GM19035 (cell line): ENCODE data around the gene RBFOX2.

Source experiments
- ATAC-seq: cut with Tn5 transposase; IDR thresholded peaks from one replicate; pipeline ENCODE4 v1.9.1; 2021; ENCODE audit not compliant: unreplicated experiment

RBFOX2 gene

GRCh38 chr22:35870517-35871293, 157.9 kb downstream of the RBFOX2 start:
- ATAC-seq = no peak

DNA sequence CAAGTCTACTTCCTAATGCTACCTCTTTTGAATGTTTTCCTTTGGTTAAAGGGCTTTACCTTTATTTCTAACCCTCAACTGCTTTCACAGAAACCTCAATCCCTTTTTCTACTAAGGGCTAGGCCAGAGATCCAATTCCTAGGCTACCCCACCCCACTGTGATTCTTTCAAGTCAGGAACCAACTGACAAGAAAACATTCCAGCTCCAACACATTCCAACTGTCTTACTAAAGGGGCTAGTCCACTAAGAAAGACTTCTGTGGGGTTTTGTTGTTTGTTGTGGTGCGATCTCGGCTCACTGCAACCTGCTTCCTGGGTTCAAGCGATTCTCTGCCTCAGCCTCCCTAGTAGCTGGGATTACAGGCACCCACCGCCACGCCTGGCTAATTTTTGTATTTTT, 159.7 kb downstream of the RBFOX2 start:
- ATAC-seq = no peak

GRCh38 chr22:35866651-35867050, 162.0 kb downstream of the RBFOX2 start:
- ATAC-seq = no peak

DNA sequence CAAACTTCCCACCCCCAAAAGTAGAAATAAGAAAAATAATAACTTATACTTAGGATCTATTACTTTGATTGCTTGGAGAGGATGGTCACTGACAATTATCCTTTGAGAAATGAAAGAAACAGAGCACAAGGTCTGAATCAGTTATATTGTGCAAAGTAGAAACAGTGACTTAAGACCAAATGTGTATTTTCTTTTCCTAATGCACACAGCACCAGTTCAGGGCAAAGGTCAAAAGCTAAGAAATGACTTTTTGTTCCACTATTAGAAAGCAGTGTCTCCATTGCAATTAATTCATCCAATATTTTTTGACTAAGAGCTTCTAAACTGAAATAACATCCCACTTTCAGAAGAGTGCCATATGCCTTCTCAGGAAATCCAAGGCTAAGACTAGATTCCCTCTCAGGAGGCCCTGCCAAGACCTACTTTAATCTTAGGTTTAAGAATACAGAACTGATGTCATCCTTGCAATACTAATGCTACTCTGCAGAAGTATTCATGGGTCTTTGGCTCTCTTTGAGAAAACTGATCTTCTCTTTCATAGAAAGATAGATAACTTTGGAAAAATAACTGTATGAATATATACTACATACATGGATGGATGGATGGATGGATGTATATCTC, 164.0 kb downstream of the RBFOX2 start:
- ATAC-seq = no peak

DNA sequence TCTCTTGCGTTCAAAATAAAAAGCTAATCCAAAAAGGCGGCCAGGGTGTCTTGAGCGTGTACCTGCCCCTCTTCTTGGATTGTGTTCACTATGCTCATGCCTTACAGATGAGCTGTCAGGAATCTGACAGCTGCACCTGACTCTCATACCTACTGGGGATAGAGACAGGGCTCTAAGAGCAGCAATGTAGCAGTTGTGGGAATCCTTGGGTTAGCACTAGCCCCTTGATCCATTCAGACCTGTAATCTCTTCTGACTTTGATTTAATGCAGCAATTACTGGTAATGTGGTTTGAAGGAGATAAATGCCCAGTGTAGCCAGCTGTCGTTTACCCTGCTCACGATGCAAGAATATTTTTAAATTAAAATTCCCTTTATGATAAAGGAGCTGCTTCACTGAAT, 165.2 kb downstream of the RBFOX2 start:
- no peak for ATAC-seq

DNA sequence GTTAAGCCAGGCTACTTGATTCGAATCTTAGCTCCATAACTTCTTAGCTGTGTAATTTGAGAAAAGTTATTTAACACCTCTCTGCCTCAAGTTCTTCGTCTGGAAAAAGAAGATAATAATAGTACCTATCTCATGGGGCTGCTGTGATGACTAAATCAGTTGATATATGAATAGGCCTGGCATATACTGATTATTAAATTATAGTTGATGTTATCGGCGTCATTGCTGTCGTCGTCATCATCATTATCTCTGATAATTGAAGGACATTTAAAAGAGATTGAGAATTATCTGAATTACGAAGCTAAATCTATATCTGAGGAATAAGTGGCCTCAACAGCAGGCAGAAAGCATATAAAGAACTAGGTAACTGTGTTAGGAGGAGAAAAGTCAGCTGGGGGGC, 165.9 kb downstream of the RBFOX2 start:
- no peak for ATAC-seq

- no peak for ATAC-seq
These were observed 167.2 kb downstream of the RBFOX2 start for GRCh38 chr22:35861451-35861850.

GRCh38 chr22:35860837-35861236, 167.8 kb downstream of the RBFOX2 start:
- ATAC-seq = no peak

- ATAC-seq = no peak
These were observed 168.4 kb downstream of the RBFOX2 start for GRCh38 chr22:35860087-35860733.

GRCh38 chr22:35854334-35854733, 174.3 kb downstream of the RBFOX2 start:
- ATAC-seq = no peak

DNA sequence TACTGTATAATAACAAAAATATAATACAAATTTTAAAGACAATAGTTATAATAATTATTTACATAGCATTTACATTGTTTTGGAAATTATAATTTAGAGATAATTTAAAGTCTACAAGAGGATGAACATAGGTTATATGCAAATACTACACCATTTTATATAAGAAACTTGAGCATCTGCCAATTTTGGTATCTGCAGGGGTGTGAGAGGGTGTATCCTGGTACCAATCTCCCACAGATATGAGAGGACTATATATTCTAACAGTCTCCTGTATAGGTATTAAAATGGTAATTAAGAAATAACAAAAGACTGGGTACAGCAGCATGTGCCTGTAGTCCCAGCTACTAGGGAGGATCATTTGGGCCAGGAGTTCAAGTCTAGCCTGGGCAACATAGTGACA, 176.5 kb downstream of the RBFOX2 start:
- no peak for ATAC-seq

DNA sequence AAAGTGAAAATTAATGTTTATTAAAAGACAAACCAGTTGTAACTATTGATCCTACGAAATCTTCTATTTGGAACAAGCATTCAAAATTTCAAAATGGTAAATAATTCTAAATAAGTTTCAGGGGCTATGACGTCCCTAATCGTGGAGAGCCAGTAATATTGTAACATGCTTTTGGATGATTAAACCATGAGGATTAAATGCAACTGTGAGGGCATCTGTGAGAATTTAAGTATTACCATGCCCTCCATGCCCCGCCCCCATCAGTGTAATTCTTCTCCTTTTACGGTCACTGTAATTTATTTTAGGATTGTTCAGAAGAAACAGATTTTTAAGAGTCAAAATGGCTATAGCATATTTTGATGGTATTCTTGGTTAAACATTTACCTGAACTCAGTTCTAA, 177.8 kb downstream of the RBFOX2 start:
- ATAC-seq = no peak

GRCh38 chr22:35846804-35847203, 181.8 kb downstream of the RBFOX2 start:
- ATAC-seq = no peak

DNA sequence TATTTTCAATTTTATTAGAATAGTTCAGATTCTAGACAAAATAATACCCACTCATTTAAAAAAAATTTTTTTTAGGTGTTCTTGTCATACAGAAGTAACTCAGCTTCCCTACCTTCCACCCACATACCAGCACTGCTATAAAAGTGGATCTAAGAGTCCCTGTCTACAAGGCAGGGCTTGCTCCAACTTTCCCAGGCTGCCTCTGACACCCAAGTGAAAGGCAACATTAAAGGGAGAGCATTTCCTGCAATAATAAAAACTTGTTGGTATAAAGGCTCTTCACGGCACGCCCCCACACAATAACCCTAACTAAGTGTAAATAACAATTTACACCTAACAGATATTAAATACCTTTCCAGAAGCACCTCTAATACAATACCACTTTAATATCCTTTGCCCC, 183.7 kb downstream of the RBFOX2 start:
- ATAC-seq = no peak

DNA sequence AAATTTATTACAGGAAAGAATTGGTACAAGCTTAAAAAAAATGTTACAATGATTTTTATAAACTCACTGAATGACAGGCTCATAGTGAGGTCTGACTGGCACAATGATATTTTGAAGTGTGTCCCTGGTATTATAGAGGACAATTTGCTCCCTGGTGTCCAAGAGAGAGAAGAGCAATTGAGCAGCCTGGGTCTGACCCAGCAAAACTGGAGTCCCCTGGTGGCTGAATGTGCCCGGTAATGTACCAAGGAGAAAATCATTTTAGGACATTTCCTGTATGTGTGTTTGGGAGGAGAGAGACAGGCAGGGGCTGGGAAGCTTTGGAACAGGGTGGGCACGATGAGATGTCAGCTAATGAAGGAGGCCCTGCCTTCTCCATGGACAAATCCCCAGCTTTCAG, 185.7 kb downstream of the RBFOX2 start:
- no peak for ATAC-seq

- ATAC-seq = no peak
These were observed 186.1 kb downstream of the RBFOX2 start for GRCh38 chr22:35842519-35842913.

DNA sequence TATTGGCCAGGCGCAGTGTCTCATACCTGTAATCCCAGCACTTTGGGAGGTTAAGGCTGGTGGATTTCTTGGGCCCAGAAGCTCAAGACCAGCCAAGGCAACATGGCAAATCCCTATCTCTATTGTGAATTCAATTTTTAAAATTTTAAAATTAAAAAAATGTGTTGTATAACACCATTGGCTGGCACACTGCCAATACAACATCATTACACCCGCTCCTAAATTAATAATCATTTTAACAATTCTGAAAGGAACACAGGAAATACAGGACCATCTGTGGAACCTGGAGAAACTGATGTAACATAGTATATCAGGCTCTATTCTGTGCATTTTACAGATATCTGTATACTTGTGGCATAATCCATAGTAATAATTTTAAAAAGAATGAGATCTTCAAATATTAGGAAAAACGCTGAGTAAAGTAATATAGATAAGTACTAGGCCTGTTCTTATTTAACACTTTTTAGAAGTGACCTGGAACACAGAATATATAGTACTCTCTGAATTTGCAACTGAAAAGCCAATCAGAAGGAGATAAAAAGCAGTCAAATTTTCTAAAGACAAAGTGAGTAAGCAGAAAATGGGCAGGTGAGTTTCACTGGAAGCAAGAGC, 186.6 kb downstream of the RBFOX2 start:
- ATAC-seq = no peak

GRCh38 chr22:35840302-35840739, 188.3 kb downstream of the RBFOX2 start:
- no peak for ATAC-seq

DNA sequence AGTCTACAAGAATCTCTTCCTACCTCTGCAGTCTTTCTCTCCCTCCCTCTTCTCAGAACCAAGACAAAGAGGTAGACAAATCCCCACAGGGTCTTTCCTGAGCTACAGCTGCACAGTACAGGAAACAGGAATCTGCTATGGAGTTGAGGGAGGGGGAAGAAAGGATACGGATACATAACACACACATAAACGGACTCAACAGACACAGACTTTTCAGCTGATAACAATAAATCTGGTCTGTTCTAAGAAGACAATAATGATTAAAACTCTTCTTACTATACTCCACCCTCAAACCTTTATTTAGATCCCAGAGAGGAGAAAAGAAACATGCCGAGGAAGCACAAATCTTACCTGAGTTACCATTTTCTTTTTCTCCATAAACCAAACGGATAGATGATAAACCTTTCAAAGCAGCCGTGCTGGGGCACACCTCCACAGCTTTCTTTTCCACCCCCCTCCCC, 188.8 kb downstream of the RBFOX2 start:
- ATAC-seq = no peak

DNA sequence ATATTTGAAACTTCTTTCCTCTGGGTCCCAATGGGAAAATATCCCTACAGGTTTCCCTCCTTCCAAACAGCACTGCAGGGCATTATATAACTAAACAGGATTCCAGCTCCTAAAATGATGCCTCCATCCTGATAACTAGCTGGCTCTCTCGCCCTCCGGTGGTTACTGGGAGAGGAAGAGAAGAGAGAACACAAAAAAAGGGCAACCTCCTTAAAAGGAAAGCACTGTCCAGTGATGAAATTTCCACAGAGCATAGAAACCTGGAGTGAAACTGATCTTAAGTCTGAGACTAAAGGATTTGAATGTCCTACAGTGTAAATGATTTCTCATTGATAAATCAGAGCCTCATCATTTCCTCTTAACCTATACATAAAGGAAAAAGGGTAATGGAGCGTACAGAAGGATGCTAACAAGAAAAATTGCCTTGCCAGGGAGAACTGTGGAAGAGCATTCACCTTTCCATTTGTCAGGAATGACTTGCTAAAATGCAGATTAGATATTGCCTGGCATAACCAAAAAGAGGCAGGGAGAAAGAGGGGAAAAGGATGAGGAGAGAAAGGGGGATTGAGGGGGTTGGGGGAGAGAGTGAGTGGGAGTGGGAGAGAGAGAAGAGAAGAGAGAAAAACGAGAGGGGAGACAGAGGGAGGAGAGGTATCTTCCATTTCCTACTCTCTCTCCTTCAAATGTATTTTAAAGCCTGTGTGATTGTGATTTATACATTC, 189.6 kb downstream of the RBFOX2 start:
- no peak for ATAC-seq

DNA sequence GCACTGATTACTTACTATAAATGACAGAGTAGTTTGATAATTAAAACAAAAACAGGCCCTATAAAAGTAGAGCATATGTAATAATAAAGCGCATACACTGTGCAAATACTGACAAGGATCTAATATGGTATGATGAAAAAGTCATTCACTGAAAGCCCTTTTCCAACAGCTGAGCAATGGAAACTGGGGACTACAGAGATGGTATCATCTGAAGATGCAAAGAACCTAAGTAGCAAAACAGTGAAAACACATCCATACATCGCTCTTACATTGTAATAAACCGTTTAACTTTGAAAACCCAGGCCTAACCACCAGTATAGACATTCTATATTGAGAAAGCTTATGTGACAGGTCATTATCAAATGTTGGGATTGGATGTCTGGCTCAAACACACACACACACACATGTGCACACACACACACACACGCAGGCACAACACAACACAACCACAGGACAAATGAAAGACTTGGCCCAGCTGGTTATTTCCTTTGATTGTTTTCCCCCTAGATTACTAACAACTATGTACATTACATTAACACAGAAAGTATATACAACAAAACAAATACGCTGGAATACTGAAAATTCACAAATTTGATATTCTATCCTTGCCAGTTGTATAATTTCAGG, 191.4 kb downstream of the RBFOX2 start:
- ATAC-seq = no peak
